ENCODE results near the gene TTLL8.

DNA sequence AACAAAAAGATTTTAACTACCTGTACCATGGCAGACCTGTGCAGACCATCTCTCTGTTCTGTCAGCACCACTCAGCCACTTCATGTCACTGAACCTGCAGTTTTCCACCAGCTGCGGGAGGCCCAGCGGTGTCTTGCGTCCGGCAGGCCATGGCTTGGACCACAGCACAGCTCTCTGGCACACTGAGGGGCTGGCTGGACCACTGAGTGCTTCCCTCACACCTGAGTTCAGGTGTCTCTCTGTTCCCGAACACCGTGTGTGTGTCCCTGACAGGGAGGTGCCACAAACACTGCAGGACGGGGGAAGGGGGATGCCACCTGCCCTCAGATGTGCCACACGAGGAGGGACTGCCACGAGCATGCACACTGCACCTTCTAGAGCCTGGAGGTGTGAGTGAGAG lies 49.4 kb upstream of the TTLL8 start:
- TF ChIP-seq, protein P1, sequence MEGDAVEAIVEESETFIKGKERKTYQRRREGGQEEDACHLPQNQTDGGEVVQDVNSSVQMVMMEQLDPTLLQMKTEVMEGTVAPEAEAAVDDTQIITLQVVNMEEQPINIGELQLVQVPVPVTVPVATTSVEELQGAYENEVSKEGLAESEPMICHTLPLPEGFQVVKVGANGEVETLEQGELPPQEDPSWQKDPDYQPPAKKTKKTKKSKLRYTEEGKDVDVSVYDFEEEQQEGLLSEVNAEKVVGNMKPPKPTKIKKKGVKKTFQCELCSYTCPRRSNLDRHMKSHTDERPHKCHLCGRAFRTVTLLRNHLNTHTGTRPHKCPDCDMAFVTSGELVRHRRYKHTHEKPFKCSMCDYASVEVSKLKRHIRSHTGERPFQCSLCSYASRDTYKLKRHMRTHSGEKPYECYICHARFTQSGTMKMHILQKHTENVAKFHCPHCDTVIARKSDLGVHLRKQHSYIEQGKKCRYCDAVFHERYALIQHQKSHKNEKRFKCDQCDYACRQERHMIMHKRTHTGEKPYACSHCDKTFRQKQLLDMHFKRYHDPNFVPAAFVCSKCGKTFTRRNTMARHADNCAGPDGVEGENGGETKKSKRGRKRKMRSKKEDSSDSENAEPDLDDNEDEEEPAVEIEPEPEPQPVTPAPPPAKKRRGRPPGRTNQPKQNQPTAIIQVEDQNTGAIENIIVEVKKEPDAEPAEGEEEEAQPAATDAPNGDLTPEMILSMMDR (conservative IDR thresholded peaks at IDR 0.05; ENCODE audit: low read length) = no peak
- no peak for TF ChIP-seq EZH2phosphoT487 (IDR thresholded peaks at IDR 0.05; ENCODE audit: borderline replicate concordance, low read depth, low read length)
